C4-2B (cell line): Measurements from ENCODE around the gene EMP2.

Experiments used
- H3K27ac ChIP-seq: fragments of 450-650 bp; 2 replicates; pipeline ENCODE4 v1.5.1; 2017
- ZFX ChIP-seq: fragments of 450-650 bp; IDR thresholded peaks from 2 replicates; pipeline ENCODE4 v1.6.1; 2017
- TF ChIP-seq, protein P1 (sequence below): fragments of 450-650 bp; conservative IDR thresholded peaks from 2 replicates; pipeline ENCODE4 v1.5.1; 2017; ENCODE audit warnings: mild to moderate bottlenecking

EMP2 gene

DNA sequence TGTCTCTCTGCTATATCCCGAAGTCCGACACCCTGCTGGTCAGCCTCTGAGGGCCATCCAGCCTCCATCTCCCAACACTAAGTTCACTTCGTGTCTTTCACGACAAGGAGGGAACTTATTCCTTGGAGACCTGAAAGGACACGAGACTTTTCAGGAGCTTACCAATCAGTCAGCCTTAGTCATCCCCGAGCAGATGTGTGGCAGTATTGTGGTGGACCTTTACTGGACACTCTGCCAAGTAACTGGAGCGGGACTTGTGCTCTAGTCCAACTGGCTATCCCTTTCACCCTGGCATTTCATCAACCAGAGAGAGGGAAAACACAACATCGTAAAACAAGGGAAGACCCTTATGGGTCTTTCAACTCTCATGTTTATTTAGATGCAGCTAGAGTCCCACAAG, 87.1 kb downstream of the EMP2 start:
- H3K27ac ChIP-seq: no peak overlapping the region
- TF ChIP-seq, protein P1, sequence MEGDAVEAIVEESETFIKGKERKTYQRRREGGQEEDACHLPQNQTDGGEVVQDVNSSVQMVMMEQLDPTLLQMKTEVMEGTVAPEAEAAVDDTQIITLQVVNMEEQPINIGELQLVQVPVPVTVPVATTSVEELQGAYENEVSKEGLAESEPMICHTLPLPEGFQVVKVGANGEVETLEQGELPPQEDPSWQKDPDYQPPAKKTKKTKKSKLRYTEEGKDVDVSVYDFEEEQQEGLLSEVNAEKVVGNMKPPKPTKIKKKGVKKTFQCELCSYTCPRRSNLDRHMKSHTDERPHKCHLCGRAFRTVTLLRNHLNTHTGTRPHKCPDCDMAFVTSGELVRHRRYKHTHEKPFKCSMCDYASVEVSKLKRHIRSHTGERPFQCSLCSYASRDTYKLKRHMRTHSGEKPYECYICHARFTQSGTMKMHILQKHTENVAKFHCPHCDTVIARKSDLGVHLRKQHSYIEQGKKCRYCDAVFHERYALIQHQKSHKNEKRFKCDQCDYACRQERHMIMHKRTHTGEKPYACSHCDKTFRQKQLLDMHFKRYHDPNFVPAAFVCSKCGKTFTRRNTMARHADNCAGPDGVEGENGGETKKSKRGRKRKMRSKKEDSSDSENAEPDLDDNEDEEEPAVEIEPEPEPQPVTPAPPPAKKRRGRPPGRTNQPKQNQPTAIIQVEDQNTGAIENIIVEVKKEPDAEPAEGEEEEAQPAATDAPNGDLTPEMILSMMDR: no peak
- TF ChIP-seq ZFX: no peak

DNA sequence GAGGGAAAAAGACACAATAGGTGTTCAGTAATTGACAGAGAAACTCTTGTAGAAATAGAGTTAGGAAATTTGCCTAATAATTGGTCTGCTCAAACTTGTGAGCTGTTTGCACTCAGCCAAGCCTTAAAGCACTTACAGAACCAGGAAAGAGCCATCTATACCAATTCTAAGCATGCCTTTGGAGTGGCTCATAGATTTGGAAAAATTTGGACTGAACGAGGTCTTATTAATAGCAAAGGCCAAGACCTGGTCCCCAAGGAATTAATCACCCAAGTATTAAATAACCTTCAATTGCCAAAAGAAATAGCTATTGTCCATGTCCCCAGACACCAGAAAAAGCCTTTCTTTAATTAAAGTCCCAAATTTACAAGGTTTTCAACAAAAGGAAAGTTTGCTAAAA, 90.3 kb downstream of the EMP2 start:
- TF ChIP-seq ZFX: no peak
- TF ChIP-seq, protein P1: no peak
- no peak overlapping the region for H3K27ac ChIP-seq

GRCh38 chr16:10485698-10486382, 94.6 kb downstream of the EMP2 start:
- no peak overlapping the region for H3K27ac ChIP-seq

DNA sequence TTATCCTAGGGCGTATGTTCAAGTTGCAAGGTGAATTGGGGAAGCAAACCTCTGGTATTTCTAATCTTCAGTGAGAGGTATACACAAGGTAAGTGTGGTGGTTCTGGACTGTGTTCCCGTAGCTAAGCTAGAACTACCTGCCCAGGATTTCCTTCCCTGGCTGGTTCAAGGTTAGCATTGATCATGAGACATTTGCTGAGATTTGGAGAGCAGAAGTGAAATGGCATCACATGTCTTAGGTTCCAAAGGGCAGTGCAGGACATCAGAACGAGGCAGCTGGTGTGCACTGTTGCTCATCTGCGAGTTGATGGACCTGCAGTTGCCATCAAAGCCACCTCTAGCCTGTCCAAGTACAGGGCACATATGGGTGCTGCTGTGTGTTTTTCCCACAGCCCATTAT, 95.2 kb downstream of the EMP2 start:
- H3K27ac ChIP-seq: no peak overlapping the region
- TF ChIP-seq, protein P1: no peak
- TF ChIP-seq ZFX: no peak

More at GRCh38 chr16:10485698-10486382, 94.6 kb downstream of the EMP2 start:
- no peak for TF ChIP-seq ZFX
- TF ChIP-seq, protein P1: no peak

- H3K27ac ChIP-seq: no peak overlapping the region
- no peak for TF ChIP-seq ZFX
These were observed 100.2 kb downstream of the EMP2 start for GRCh38 chr16:10480151-10480550.
